Stimulated activated CD8-positive, alpha-beta memory T cell treated with anti-CD3 and anti-CD28 coated beads, Interleukin-7, amount 100 ng/mL, for 48 hours (primary cell): Measurements from ENCODE around the gene ZNF592.

ENCODE experiments used
- DNase-seq, 2 donors: peaks; one replicate each; pipeline ENCODE4 v3.0.0-alpha.2; 2020; ENCODE audit warnings: low read depth in 1 of 2; ENCODE audit errors: extremely low read depth in 1 of 2

Gene ZNF592

DNA sequence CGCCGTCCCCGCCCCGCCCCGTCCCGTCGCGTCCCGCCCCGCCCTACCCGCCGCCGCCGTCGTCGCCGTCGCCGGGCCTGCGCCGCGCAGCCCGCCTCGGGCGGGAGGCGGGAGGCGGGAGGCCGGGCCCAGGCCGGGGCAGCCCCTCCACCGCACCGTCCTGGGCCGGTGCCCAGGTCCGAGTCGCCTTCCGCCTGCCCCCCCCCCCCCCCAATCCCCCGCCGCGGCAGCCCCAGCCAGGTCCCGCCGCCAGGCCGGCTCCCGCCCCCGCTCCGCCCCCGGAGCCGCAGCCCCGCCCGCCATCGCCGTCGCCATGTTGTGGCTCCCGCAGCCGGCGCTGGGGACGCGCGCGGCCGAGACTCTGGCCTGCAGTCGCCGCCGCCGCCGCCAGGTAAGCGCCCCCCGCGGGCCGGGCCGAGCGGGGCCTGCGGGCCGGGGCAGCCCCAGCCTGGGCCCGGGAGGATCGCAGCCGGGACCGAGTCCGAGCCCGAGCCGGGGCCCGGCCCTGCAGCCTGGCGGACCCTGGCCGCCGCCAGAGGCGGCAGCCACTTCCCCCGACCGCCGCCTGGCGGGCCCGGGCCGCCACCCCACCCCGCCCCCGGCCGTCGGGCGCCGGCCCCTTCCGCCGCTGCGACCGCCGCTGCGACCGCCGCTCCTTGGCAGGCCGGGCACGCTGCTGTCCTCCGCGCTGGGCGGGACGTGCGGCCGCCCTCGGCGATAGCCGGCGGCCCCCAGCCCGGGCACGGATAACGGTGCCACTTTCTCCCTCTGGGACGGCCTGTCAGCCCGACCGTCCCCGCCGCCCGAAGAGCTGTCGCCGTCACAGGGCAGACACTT is at the start of gene ZNF592:
Gene ZNF592, plus strand, starts transcription at position 319 of the 837 bp plus-strand sequence. CDS start 34,084 bp downstream, outside the sequence.
- peak; percentile 61 to 68 for DNase-seq

GRCh38 chr15:84699538-84700191 is 48.7 kb upstream of the ZNF592 start:
- no peak for DNase-seq

DNA sequence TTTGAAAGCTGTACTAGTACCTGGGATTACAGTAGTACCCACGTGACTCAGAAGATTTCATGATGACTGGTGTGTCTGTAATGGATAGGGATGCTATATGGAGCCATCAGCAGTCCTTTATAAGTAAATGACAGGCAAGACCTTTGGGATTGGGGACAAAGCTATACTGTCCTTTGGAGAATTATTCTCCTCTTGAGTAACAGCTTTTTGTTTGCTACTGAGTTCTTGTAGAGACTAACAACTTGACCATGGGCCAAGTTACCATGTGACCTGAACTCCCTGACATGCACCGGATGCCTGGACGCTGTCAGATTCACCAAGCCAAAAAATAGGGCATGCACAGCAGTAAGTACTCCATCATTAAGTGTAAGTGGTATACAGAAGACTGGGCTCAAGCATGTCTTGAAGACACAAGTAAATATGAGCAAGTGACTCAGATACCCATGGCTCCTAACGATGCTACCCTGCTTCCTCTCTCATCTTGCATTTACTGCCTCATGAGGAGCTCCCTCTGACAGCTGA is 45.4 kb upstream of the ZNF592 start:
- DNase-seq = no peak

- DNase-seq = no peak
Measured at GRCh38 chr15:84703808-84704207, 44.6 kb upstream of the ZNF592 start.

GRCh38 chr15:84714372-84714771 is 34.0 kb upstream of the ZNF592 start:
- no peak for DNase-seq

DNA sequence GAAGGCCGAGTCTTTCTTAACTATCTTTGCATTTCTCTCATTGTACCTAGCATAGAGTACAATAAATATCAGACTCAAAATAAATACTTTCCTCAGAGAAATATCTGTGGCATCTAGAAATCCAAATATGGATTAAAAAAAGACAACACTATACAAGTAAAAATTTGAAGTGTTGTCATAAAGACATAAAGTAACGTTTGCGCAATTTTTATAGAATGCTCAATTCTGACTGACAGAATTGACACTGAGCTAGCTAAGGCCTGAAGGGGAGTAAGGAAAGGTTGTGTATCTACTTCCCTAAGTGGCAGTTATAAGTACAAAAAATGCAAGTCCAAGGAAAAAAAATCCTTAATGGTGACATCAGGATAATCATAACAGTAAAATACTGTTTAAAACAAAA is 33.6 kb upstream of the ZNF592 start:
- DNase-seq = no peak

GRCh38 chr15:84715441-84716035 is 32.9 kb upstream of the ZNF592 start:
- peak; percentile 13 to 42 for DNase-seq

DNA sequence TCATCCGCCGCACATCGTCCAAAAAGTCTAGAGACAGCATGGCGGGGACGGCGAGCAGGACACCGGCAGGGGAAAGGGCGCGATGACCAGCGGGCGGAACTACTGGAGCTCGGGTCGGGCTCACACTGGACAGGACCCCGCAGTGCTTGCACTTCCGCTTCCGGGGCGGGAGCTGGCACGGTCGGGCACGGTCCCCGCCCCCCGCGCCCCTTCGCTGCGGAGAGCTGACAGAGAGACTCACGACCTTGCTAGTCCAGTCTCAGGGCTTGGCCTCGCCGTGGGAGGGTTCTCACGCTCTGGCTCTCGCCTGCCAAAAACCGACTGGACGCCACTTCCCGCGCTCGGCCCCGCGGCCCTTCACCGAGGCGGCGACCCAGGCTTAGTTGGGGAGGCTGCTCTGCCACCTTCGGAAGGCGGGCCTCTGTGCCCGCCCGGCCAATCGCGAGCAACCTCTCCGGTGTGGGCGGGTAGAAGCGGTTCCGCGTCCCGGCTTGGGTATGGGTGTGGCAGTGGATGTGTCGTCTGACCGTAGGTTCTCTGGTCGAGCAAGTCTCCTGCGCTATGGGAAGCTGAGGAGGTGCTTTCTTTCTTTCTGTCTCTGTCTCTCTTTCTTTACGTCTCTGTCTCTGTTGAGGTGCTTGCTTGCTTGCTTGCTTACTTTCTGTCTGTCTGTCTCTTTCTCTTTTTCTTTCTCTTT is 32.2 kb upstream of the ZNF592 start, which contains the start of gene SEC11A:
Gene SEC11A, minus strand, starts transcription at position 104 of the 697 bp plus-strand sequence. Its CDS starts 64 bp downstream, at position 40.
- peak; percentile 88 to 91 for DNase-seq

DNA sequence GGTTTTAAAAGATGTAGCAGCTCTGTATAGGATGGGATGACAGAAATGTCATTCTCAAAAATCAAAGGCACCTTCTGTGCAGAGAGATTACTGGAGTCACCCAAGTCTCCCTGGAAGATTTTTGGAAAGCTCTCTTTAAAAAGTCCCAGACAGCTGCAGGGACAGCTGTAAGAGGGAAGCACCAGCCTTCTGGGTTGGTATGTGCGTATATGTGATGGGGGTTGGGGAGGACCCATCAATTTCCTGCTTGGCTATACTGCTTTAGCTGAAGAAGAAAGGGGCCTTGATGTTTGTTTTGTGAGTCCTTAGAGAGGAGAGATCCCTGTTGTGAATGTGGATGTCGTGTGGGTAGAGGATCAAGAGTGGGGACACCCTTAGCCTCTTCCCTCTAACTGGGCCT is 27.0 kb upstream of the ZNF592 start:
- no peak for DNase-seq

- no peak for DNase-seq
Measured at GRCh38 chr15:84722628-84723027, 25.8 kb upstream of the ZNF592 start.

GRCh38 chr15:84725001-84725491 is 23.3 kb upstream of the ZNF592 start:
- no peak for DNase-seq

DNA sequence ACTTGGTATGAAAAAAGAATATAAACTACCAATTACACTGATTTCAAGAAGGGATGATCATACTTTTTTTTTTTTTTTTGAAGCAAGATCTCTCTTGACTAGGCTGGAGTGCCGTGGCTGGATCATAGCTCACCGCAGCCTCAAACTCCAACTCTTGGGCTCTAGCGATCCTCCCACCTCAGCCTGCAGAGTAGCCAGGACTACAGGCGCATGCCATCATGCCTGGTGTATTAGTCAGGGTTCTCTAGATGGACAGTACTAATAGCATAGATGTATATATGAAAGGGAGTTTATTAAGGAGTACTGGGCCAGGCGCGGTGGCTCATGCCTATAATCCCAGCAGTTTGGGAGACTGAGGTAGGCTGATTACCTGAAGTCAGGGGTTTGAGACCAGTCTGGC is 21.0 kb upstream of the ZNF592 start:
- DNase-seq = no peak

- no peak for DNase-seq
Measured at GRCh38 chr15:84731774-84732173, 16.6 kb upstream of the ZNF592 start.

- peak in 1 of 2 donors; percentile 82 for DNase-seq
Measured at GRCh38 chr15:84734794-84735479, 13.5 kb upstream of the ZNF592 start.

DNA sequence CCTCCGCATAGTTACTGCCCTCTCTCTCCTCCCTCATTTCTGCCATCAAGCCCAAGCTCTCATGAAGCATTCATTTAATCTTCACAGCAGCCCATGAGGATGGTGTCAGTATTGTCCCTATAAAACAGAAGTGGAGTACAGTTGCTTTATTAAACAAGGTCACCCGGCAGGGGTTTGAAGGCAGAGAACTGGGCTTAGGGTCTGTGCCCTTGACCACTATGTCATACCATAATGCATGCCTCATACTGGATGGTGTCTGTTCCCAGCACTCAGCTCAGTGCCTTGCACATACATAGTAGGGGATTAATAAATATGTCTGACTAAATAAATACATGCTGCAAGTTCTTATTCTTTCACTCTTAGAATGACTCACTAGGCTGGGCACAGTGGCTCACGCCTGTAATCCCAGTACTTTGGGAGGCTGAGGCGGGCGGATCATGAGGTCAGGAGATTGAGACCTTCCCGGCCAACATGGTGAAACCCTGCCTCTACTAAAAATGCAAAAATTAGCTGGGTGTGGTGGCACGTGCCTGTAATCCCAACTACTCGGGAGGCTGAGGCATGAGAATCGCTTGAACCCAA is 12.8 kb upstream of the ZNF592 start:
- peak in 1 of 2 donors; percentile 35 for DNase-seq

GRCh38 chr15:84736375-84736774 is 12.0 kb upstream of the ZNF592 start:
- peak in 1 of 2 donors; percentile 73 for DNase-seq

DNA sequence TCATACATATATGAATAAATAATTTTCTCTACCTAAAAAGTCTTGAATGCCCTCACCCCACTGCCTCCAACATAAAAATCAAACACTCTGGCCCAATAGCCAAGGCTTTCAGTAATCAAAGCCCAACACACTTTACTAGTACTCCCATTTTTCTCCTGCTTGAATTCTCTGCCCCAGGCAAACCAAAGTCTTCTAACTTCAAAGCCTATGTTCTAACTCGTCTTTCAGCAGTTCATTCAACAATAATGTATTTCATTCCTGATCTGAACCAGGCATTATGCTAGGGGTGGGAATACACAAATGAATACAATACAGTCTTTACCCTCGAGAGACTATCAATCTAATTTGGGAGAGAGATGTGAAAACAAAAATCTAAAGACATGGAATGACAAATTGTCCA is 11.4 kb upstream of the ZNF592 start:
- no peak for DNase-seq

- DNase-seq = no peak
Measured at GRCh38 chr15:84740691-84741090, 7.7 kb upstream of the ZNF592 start.

DNA sequence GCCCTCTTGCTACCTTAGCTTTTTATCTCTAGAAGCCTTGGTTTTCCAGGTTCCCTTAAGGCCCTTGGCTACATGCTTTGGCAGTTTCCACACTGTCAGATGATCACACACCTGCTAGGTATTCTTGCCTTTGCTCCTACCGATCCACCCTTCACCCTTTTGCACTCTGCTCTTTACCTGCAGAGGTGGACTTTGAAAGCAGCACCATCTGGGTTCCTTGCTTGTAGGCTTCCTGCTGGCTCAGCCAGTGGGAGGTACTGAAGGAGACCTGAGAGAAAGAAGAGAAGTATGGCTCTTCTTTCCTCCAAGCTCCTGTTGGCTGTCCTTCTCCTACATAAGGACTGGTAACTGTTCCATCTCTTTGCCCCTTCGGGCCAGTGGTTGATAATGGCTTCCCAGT is 7.3 kb upstream of the ZNF592 start:
- DNase-seq = no peak
